ENCODE measurements around the gene CCDC6.

The CCDC6 gene

GRCh38 chr10:59870152-59870551 is 36.2 kb downstream of the CCDC6 start:
- peaks cover 42% of the 10 kb centered on the region for H3K4me1 Mint-ChIP-seq
- no peaks in the 10 kb centered on the region for H3K27me3 Mint-ChIP-seq (ENCODE audit: low read depth)
- H3K27ac Mint-ChIP-seq = no peak overlapping the region
- H3K36me3 Mint-ChIP-seq (ENCODE audit: low read depth) = no peaks in the 10 kb centered on the region
- no peak overlapping the region for H3K4me3 Mint-ChIP-seq
- TF ChIP-seq, protein P1, sequence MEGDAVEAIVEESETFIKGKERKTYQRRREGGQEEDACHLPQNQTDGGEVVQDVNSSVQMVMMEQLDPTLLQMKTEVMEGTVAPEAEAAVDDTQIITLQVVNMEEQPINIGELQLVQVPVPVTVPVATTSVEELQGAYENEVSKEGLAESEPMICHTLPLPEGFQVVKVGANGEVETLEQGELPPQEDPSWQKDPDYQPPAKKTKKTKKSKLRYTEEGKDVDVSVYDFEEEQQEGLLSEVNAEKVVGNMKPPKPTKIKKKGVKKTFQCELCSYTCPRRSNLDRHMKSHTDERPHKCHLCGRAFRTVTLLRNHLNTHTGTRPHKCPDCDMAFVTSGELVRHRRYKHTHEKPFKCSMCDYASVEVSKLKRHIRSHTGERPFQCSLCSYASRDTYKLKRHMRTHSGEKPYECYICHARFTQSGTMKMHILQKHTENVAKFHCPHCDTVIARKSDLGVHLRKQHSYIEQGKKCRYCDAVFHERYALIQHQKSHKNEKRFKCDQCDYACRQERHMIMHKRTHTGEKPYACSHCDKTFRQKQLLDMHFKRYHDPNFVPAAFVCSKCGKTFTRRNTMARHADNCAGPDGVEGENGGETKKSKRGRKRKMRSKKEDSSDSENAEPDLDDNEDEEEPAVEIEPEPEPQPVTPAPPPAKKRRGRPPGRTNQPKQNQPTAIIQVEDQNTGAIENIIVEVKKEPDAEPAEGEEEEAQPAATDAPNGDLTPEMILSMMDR (IDR thresholded peaks at IDR 0.05; ENCODE audit: unreplicated experiment in 3 of 3) = no peak
- H3K9me3 Mint-ChIP-seq = no peaks in the 10 kb centered on the region

DNA sequence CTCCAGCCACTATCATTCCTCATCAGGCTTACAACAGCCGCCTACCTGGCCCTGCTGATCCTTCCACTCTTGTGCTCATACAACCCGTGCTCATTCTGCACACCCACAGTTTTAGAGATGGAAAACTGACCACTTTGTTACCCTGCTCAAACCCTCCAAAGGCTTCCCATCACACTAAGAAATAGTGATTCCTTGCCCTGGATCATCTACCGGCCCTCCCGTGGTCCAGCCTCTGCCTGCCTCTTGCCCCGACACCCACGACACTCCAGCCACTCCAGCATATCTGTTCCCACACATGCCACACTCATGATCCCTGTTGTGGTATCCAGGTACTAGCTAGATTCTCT is 36.8 kb downstream of the CCDC6 start:
- Mint-ChIP-seq H3K4me3 (no peak overlapping the region), H3K27ac (peak overlapping the region in 1 of 3 experiments; percentile 2)

GRCh38 chr10:59868696-59869593 is 37.4 kb downstream of the CCDC6 start:
- H3K4me1 Mint-ChIP-seq = peaks cover 50% of the 10 kb centered on the region
- H3K4me3 Mint-ChIP-seq = no peak overlapping the region
- peak overlapping the region in 1 of 3 experiments; percentile 7 for H3K27ac Mint-ChIP-seq
- no peaks in the 10 kb centered on the region for H3K27me3 Mint-ChIP-seq (ENCODE audit: low read depth)
- no peaks in the 10 kb centered on the region for H3K36me3 Mint-ChIP-seq (ENCODE audit: low read depth)
- no peaks in the 10 kb centered on the region for H3K9me3 Mint-ChIP-seq
- TF ChIP-seq, protein P1 (IDR thresholded peaks at IDR 0.05; ENCODE audit: unreplicated experiment in 3 of 3) = no peak

More for the DNA sequence above, 36.8 kb downstream of the CCDC6 start:
- H3K4me1 Mint-ChIP-seq = peaks cover 48% of the 10 kb centered on the region
- H3K9me3 Mint-ChIP-seq = no peaks in the 10 kb centered on the region
- H3K27me3 Mint-ChIP-seq (ENCODE audit: low read depth) = no peaks in the 10 kb centered on the region
- no peaks in the 10 kb centered on the region for H3K36me3 Mint-ChIP-seq (ENCODE audit: low read depth)
- TF ChIP-seq, protein P1 (IDR thresholded peaks at IDR 0.05; ENCODE audit: unreplicated experiment in 3 of 3) = no peak

DNA sequence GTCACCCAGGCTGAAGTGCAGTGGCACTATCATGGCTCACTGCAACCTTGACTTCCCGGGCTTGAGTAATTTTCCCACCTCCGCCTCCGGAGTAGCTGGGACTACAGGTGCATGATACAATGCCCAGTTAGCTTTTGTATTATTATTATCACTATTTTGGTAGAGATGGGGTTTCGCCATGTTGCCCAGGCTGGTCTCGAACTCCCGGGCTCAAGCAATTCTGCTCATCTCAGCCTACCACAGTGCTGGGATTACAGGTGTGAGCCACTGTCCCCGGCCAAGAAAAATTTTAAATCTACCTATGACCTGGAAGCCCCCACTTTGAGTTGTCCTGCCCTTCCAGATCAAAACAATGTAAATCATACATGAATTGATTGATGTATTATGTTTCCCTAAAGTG is 38.8 kb downstream of the CCDC6 start:
- no peak overlapping the region for H3K4me3 Mint-ChIP-seq

DNA sequence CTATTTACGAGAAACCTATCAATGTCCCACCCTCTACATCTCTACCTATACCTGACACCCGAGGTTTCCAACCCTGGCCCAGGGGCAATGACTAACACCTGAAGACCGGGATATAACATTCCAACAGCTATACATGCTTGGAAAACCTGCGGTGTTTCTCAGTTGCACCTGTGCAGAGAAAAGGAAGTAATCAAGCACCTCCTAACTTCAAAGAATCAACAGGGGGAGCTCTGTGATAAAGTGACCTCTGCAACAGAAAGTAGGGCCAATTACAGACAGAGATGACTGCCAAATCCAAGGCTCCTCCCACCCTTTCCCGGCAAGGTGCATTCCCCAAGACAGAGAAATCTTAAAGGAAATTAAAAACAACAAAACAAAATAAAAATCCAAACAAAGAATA is 41.3 kb downstream of the CCDC6 start:
- Mint-ChIP-seq H3K9me3 (peaks cover 18% of the 10 kb centered on the region), H3K4me3 (no peak overlapping the region), H3K36me3 (ENCODE audit: low read depth) (peaks cover 25% of the 10 kb centered on the region), H3K4me1 (peaks cover 37% of the 10 kb centered on the region), H3K27ac (peak overlapping the region in 1 of 3 experiments; percentile 63), H3K27me3 (ENCODE audit: low read depth) (no peaks in the 10 kb centered on the region)
- TF ChIP-seq, protein P1 (IDR thresholded peaks at IDR 0.05; ENCODE audit: unreplicated experiment in 3 of 3) = peak in 1 of 3 experiments; percentile 18

More for the DNA sequence above, 38.8 kb downstream of the CCDC6 start:
- H3K27ac Mint-ChIP-seq = no peak overlapping the region
- H3K9me3 Mint-ChIP-seq = no peaks in the 10 kb centered on the region
- TF ChIP-seq, protein P1 (IDR thresholded peaks at IDR 0.05; ENCODE audit: unreplicated experiment in 3 of 3) = no peak
- H3K4me1 Mint-ChIP-seq = peaks cover 39% of the 10 kb centered on the region
- peaks cover under 1% of the 10 kb centered on the region for H3K36me3 Mint-ChIP-seq (ENCODE audit: low read depth)
- H3K27me3 Mint-ChIP-seq (ENCODE audit: low read depth) = no peaks in the 10 kb centered on the region

Data from nephron (organoid).